Testis (tissue), 3 donors: Measurements from ENCODE around the gene KDSR. TPM values are rescaled to one million over a fixed set of nuclear protein-coding genes. Genes with fewer than 3 reads are reported as not detected.

Experiments
- DNase-seq: peaks from one replicate; pipeline ENCODE4 v3.0.0-alpha.2; 2019
- H3K27ac ChIP-seq, 2 donors: fragments of 200-600 bp; sonication (generic); one replicate each; pipeline ENCODE4 v1.5.1; 2019
- H3K27me3 ChIP-seq: fragments of 200-600 bp; sonication (generic); one replicate; pipeline ENCODE4 v1.5.1; 2019
- H3K36me3 ChIP-seq: fragments of 200-600 bp; sonication (generic); one replicate; pipeline ENCODE4 v1.5.1; 2017; ENCODE audit warnings: low read depth; ENCODE audit errors: missing control alignments
- H3K4me1 ChIP-seq: fragments of 200-600 bp; sonication (generic); one replicate; pipeline ENCODE4 v1.5.1; 2019
- H3K4me3 ChIP-seq, 2 donors: fragments of 200-600 bp; sonication (generic); one replicate each; pipeline ENCODE4 v1.5.1; 2017 to 2019
- H3K9me3 ChIP-seq: fragments of 200-600 bp; sonication (generic); one replicate; pipeline ENCODE4 v1.5.1; 2017
- POLR2A ChIP-seq: fragments of 450-650 bp; IDR thresholded peaks from one replicate; pipeline ENCODE4 v1.6.1; 2017; ENCODE audit warnings: antibody characterized with exemption, mild to moderate bottlenecking, moderate library complexity
- WGBS, 2 donors: methylation state at CpG; one replicate each; pipeline ENCODE4 v1.1.5; 2018; 5-methylcytosine and 5-hydroxymethylcytosine counted together
- intact Hi-C: fragments of 100-400 bp; cut with DNase I; formaldehyde crosslinking; loops from one replicate; pipeline ENCODE4 v1.15.1; 2023; ENCODE audit warnings: low total_unique reads
- polyA plus RNA-seq: library from polyadenylated mRNA; stranded (reverse); fragments of 350-450 nt; fragmentation: Illumina TruSeq; extraction: RNeasy Lipid Tissue Mini Kit (QIAGEN cat#74804); gene quantifications from one replicate; pipeline ENCODE4 v1.2.3, GENCODE V29; 2014; ENCODE audit warnings: low read depth, low replicate concordance; ENCODE audit not compliant: insufficient read depth
- total RNA-seq, 2 donors: library from RNA; depleted of rRNA; stranded (reverse); fragments of >200 nt; gene quantifications; one replicate each; pipeline ENCODE4 v1.2.3, GENCODE V29; 2016
- TF ChIP-seq, protein P1 (sequence below), 3 experiments: fragments of 450-650 bp in 2 of 3; fragments of 200-600 bp in 1 of 3; sonication (generic) in 1 of 3; IDR thresholded peaks; one replicate each; pipeline ENCODE4 v1.5.1; 2016 to 2019; ENCODE audit warnings: antibody characterized with exemption in 3 of 3, mild to moderate bottlenecking in 2 of 3, moderate library complexity in 1 of 3

Gene KDSR
- total and polyA plus RNA-seq, 3 donors from 2014 or later = 30.2 to 64.1 (median 41.7) TPM

DNA sequence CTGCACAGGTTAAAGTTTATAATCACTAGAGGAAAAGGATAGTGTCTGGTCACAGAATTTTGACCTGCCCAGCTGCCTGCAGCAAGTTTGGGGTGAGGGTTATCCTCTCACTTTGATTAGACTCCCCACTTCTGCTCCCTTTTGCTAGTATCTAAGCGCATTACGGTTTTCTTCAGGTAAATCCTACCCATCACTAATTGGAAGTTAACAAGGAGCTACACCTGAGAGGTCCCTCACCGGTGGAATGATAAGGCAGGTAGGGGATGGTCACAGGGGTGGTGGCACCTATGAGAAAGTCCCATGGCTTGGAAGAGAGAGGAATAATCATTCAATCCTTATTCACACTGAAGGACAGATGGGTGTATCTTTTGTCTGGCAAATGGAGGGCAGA is 55.0 kb downstream of the KDSR start:
- no peaks in the 10 kb centered on the region for H3K36me3 ChIP-seq
- H3K27me3 ChIP-seq = no peaks in the 10 kb centered on the region
- peaks cover 47% of the 10 kb centered on the region for H3K4me1 ChIP-seq
- TF ChIP-seq, protein P1, sequence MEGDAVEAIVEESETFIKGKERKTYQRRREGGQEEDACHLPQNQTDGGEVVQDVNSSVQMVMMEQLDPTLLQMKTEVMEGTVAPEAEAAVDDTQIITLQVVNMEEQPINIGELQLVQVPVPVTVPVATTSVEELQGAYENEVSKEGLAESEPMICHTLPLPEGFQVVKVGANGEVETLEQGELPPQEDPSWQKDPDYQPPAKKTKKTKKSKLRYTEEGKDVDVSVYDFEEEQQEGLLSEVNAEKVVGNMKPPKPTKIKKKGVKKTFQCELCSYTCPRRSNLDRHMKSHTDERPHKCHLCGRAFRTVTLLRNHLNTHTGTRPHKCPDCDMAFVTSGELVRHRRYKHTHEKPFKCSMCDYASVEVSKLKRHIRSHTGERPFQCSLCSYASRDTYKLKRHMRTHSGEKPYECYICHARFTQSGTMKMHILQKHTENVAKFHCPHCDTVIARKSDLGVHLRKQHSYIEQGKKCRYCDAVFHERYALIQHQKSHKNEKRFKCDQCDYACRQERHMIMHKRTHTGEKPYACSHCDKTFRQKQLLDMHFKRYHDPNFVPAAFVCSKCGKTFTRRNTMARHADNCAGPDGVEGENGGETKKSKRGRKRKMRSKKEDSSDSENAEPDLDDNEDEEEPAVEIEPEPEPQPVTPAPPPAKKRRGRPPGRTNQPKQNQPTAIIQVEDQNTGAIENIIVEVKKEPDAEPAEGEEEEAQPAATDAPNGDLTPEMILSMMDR (IDR thresholded peaks at IDR 0.05) = no peak
- no peak for TF ChIP-seq POLR2A
- no peak for DNase-seq
- H3K9me3 ChIP-seq = no peaks in the 10 kb centered on the region
- WGBS, 2 donors = 88 to 90% methylated on average over 3 of the region's 3 CpGs
- H3K4me3 ChIP-seq = no peak overlapping the region
- no peak overlapping the region for H3K27ac ChIP-seq
- intact Hi-C loops = loop anchor here (10.0 kb wide), 1 partner anchor 47 kb away; no protein-coding TSS in a partner anchor

DNA sequence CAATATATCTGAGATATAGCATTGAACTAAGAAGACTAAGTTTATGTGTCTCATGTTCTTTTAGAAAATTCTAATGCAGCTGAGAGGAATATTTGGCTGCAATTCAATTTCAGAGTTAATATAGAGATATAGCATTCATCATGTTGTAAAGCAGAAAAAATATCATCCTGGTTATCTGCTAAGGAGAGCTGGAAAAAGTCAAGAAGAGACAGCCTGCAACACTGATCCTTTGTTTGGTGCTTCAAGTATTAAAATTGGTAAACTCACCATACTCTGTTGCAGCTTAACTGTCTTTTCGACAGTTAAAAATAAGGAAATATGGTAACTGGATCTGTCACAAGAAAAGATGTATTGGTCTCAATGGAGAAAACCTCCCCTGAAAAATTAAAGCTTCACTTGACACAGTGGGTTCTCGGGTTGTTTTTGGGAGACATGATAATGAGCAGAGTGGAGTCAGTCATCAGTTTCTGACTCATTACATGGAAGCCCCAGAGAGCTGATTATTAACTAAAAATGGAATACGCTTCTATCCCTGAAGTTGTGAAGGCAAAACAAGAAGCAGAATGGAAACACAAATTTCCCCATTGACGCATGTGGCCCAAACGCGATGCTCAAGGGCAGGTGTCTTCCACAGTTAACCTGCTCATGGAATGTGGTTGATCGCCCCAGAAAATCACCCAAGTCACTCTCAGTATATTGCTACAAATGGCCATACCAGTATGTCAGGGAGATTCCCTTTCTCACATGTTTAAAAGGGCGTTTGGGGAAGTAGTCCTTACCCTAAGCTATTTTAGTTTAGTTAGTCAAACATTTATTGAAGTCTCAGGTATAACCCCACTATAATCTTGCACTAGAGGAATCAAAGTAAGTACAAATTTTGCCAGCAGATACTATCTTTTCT is 55.6 kb downstream of the KDSR start:
- Histone ChIP-seq H3K36me3 (no peaks in the 10 kb centered on the region), H3K4me1 (peaks cover 50% of the 10 kb centered on the region), H3K27ac (no peak overlapping the region), H3K9me3 (no peaks in the 10 kb centered on the region), H3K27me3 (no peaks in the 10 kb centered on the region), H3K4me3 (no peak overlapping the region)
- intact Hi-C loops = loop anchor here (10.0 kb wide), 1 partner anchor 47 kb away; no protein-coding TSS in a partner anchor
- WGBS, 2 donors = 74 to 80% methylated on average over 8 of the region's 8 CpGs
- TF ChIP-seq POLR2A = no peak
- TF ChIP-seq, protein P1 (IDR thresholded peaks at IDR 0.05) = no peak
- no peak for DNase-seq

DNA sequence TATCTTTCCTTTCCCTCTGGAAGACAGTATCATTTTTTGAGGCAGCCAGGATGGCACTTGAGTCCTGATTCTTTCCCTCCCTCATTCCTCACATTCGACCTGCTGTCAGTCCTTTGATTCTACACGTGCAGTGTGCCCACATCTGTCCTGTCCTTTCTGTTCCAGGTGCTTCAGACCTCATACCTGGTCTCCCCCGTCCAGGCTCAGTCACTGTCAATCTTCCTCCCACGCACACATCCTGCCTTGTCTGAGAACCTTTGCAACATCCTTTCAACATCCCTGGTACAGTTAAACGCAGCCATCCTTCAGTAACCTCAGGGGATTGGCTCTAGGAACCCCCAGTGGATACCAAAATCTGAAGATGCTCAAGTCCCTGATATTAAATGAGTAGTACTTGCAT is 57.6 kb downstream of the KDSR start:
- Histone ChIP-seq H3K4me3 (no peak overlapping the region), H3K27me3 (no peaks in the 10 kb centered on the region), H3K36me3 (no peaks in the 10 kb centered on the region), H3K4me1 (peaks cover 43% of the 10 kb centered on the region), H3K27ac (no peak overlapping the region), H3K9me3 (no peaks in the 10 kb centered on the region)
- 69 to 78% methylated on average over 5 of the region's 5 CpGs for WGBS, 2 donors
- TF ChIP-seq POLR2A = no peak
- TF ChIP-seq, protein P1 (IDR thresholded peaks at IDR 0.05) = no peak
- intact Hi-C loops = no loop called here
- no peak for DNase-seq

DNA sequence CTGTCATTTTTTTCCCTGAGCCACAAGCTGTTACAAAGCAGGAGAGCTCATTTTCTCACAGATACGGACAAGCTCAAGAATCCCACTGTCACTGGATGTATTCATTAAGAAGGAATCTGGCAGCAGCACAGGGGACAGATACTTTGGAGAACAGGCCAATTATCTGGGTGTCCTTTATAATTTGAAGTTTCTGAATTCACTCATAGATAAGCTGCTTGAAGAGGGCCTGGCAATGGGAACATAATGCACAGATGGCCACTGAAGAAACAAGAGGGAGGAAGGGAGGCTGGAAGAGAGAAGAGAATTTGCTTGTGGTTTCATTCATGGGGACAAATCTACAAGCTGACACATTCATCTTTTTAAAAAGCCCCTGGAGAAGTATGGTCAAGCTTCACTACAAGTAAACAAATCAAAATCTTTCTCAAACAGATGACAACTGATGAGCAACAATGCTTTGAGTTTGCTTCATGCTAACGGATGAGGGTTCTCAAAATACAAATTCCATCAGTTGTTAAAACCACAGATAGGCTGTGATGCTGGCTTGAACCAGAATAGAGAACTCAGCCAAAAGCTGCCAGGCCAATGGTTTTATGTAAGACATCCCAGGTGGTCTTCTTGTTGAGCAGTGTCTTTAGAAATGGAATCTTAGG is 59.3 kb downstream of the KDSR start:
- intact Hi-C loops = no loop called here
- peaks cover 31% of the 10 kb centered on the region for H3K4me1 ChIP-seq

More for the DNA sequence above, 59.3 kb downstream of the KDSR start:
- no peak overlapping the region for H3K4me3 ChIP-seq
- peak; percentile 76 for DNase-seq
- no peak for TF ChIP-seq POLR2A
- TF ChIP-seq, protein P1 (IDR thresholded peaks at IDR 0.05) = no peak
- H3K36me3 ChIP-seq = no peaks in the 10 kb centered on the region
- 47 to 63% methylated on average over 2 of the region's 2 CpGs for WGBS, 2 donors
- H3K27me3 ChIP-seq = no peaks in the 10 kb centered on the region
- peak overlapping the region; percentile 27 to 74 for H3K27ac ChIP-seq
- H3K9me3 ChIP-seq = no peaks in the 10 kb centered on the region
